NOMO-1 treated with dmso at 0.1 percent for 144 hours (cell line): ENCODE data around the gene TPRG1L.

ENCODE experiments used
- DNase-seq: peaks from one replicate; lab custom pipeline; 2025; ENCODE audit not compliant: unreplicated experiment; lab: John Stamatoyannopoulos, UW

TPRG1L gene

GRCh38 chr1:3627515-3628253, 2.9 kb downstream of the TPRG1L start:
- no peak for DNase-seq

DNA sequence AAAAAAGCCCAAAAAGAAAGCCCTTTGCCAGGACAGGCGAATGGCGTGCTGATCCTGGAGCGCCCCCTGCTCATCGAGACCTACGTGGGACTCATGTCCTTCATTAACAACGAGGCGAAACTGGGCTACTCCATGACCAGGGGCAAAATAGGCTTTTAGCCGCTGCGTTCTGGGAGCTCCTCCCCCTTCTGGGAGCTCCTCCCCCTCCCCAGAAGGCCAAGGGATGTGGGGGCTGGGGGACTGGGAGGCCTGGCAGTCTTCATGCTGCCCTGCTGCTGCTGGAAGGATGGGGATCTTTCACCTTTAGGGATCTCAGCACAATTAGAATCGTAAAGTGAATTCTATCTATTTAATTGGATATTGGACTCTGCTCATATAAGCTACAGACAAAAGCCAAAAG, 3.6 kb downstream of the TPRG1L start:
- DNase-seq, result no peak

- DNase-seq, result no peak
These were observed 4.8 kb downstream of the TPRG1L start for GRCh38 chr1:3629561-3630160.

GRCh38 chr1:3630161-3630611, 5.4 kb downstream of the TPRG1L start:
- DNase-seq, result no peak

DNA sequence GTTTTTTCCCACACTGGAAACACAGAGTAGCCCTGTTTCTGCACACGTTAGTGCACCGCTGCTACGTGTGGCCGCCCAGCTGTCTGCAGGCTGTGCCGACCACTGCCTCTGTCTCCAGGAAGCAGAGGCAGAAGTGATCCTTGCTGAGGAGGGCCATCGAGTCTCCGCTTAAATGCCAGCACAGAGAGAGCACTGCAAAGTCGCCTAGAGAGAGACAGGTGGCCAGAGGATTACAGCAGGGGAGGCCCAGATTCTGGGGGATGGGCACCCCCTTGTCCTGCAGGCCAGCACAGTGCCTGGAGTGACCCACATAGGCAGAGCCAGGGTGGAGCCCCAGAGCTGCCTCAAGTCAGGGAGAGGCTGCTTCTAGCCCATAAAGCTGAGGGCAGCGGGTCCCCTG, 6.1 kb downstream of the TPRG1L start:
- no peak for DNase-seq

GRCh38 chr1:3631320-3632260, 6.8 kb downstream of the TPRG1L start:
- DNase-seq, result no peak

- DNase-seq, result no peak
These were observed 7.5 kb downstream of the TPRG1L start for GRCh38 chr1:3632298-3632697.

DNA sequence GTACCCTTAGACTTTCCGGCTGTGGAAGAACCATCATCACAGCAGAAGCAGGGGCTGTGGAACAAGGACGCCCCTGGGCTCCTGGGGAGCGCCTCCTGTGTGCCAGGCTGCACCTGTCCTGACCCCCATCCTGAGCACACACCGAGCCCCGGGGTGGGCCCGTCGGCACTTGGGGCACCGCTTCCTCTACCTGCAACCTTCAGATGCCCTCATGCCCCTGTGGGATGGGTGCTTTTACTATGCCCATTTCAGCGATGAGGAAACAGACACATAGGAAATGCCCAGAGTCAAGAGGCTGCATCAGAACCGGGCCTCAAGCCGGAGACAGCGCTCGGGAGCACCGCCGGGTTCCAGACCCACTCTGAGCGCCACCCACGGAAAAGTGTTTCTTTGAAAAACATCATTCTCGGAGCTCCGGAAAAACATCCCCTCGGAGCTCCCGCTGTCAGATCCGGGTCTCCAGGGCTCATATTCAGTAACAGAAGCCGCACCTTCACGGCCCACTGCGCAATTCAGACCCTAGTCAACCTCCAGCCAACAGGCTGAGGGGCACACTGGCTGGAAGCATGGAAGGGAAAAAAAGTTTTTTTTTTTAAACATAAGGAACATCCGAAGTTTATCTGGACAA, 8.0 kb downstream of the TPRG1L start:
- DNase-seq, result no peak

DNA sequence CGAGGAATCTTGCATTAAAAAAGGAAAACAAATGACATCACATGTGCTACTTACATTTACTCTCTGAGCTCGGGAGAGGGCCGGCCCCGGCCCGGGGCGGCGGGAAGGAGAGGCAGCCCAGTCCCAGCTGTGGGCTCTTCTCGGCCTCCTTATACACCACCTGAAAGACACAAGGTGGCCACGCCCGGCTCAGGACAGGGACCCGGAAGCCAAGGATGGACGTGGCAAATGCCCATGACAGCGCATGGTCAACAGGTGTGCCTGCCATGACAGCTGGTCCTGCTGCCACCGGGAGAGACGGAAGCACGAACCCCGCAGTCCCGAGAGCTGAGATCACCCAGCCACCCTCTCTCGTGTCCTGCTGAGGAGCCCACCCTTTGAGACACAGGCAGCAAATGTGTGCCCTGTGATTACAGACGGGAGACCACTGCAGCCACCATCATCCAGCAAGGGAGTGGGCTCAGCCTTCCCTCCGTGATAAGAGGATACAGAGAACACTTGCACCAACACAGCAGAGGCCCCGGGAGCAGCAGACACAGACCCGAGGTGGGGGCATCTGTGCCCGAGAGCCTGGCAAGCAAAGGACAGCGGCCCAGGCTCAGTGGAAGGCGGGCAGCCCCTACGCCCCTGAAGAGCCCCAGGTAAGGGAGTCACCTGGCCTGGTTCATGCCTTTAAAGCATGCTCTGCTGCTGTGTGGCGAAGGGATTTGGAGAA, 8.7 kb downstream of the TPRG1L start:
- no peak for DNase-seq

GRCh38 chr1:3634059-3634800, 9.4 kb downstream of the TPRG1L start:
- no peak for DNase-seq

DNA sequence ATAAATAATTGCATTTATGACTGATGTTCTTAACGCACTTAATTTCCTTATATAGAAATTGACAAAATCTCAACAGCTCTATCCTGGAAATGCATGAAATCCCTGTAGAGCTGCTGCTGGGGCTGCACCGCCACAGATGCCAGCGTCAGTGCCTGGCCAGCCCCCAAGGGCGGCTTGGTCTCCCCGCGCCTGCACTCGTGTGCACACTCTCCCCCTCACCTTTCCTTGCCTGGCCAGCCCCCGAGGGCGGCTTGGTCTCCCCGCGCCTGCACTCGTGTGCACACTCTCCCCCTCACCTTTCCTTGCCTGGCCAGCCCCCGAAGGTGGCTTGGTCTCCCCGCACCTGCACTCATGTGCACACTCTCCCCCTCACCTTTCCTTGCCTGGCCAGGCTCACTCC, 11.3 kb downstream of the TPRG1L start:
- DNase-seq, result no peak

GRCh38 chr1:3636531-3636930, 11.7 kb downstream of the TPRG1L start:
- no peak for DNase-seq

DNA sequence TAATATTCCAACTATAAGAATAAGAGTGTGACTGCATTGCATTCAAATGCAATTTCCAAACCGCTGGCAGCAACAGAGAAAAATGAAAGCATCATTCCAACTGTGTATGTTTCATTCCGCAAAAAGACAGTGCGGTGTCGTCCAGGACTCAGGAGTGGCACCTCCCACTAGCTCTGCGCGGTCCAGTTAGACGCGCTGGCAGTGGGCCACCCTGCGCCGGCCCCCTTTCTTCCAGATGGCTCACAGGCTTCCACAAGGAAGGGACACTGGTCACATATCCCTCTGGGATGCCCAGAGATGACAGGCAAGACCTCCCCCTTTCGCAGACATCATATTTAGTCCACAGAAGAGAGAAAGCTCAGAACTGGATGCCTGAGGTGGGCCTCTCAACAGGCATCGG, 13.2 kb downstream of the TPRG1L start:
- no peak for DNase-seq

- DNase-seq, result no peak
These were observed 13.9 kb downstream of the TPRG1L start for GRCh38 chr1:3638676-3639075.

- no peak for DNase-seq
These were observed 14.6 kb downstream of the TPRG1L start for GRCh38 chr1:3639397-3639911.

- no peak for DNase-seq
These were observed 15.5 kb downstream of the TPRG1L start for GRCh38 chr1:3640121-3640837.

- no peak for DNase-seq
These were observed 16.4 kb downstream of the TPRG1L start for GRCh38 chr1:3641046-3641760.

DNA sequence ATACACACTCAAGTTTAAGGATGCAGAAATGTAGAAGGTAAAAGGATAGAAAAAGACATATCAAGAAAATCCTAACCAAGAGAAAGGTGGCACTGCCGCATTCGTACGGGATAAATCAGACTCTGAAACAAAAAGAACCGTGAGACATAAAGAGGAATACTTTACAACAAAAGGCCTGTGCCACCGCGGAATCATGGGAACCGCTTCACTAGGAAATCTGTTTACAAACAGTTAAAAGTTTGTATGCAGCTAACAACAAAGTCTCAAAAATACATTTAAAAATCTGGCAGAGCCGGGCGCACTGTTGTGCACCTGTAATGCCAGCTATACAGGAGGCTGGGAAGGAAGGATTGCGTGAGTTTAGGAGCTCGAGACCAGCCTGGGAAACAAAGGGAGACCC, 17.0 kb downstream of the TPRG1L start:
- DNase-seq, result no peak
